ENCODE data around the gene ABCB6.

Gene ABCB6

GRCh38 chr2:219168932-219169331, 49.8 kb downstream of the ABCB6 start:
- DNase-seq (ENCODE audit: low spot score): no peak

DNA sequence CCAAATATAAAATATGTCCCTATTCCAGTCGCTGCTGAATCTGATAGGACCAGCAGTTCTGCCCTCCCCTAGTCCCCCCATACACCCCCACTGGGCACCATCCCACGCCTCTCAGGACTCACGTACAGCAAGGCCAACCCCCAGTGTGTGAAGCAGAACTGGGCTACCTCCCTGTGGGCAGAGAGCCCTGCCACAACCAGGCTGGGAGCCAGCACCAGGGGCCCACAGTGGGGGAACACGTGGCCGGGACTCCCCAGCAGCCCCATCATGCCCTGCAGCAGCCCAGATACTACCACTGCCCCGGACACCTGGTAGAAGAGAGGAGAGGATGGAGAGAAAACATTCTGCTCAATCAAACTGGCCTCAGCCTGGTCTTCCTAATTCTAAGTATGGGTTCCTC, 50.2 kb downstream of the ABCB6 start:
- DNase-seq (ENCODE audit: low spot score): no peak

DNA sequence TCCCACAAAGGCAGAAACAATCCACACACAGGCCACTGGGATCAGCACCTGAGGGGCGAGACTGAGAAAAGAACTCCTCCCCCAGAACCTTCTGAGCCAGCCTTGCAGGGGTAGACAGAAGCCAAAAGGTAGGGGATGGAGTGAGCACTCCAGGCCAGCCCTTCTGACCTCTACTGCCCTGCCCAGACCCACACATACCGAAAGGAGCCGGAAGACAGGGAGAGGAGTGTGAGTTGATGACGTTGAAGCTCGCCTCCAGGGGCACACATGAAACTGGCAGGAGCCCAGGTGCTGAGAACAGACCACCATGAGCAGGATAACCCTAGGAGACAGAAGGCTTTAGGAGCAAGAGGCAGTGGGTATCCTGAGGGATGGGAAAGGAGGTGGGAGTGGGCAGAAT, 50.8 kb downstream of the ABCB6 start:
- no peak for DNase-seq (ENCODE audit: low spot score)

DNA sequence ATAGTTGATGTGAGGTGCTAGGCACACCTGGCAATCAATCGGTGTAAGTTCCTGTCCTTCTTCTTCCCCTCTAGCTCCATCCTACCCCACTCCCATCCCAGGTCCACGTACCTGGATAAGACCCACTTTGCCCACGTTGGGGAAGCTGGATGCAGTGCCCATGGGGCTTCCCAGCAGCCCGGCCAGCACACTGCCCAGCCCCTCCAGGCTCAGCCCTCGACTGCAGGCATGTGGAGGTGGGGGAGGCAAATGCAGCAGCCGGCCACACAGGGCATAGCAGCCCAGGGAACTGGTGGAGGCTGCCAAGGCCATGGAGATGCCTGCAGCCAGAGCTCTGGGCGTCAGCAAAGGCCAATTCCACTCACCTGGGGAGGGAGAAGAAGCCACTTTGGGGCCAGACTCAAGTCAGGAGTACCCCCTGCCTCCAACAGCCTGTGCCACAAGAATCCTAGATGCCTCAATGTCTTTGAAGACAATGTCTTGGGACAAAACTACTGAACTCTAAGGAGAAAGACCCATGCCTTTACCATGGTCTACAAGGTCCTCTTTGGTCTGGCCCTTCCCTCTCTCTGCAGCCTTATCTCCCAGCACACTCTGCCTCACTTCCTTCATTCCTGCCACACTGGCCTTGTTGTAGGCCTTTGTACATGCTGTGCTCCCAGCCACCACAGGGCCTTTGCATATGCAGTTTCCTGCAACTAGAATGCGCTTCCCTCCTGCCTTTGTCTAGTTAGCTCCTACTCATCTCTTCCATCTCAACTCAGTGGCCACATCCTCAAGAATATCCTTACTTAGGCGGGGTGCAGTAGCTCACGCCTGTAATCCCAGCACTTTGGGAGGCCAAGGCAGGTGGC, 53.5 kb downstream of the ABCB6 start:
- DNase-seq (ENCODE audit: low spot score): no peak

DNA sequence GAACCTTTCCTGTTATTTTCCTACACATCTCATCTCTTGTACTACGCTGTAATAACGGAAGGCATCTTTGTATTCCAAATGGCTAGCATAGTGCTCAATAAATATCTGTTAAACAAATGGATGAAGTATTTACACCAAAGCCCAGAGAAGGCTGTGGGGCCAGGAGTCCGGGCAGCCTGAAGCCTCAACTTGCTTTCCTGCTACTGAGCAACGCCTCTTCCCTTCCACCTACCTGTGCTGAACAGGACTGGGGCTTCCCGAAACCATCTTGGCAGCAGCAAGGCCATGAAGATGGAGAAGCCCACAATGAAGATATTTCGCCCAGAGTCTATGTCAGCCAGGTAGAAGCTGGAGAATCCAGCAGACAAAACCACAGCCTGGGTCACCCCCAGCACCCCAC, 55.6 kb downstream of the ABCB6 start:
- no peak for DNase-seq (ENCODE audit: low spot score)

DNA sequence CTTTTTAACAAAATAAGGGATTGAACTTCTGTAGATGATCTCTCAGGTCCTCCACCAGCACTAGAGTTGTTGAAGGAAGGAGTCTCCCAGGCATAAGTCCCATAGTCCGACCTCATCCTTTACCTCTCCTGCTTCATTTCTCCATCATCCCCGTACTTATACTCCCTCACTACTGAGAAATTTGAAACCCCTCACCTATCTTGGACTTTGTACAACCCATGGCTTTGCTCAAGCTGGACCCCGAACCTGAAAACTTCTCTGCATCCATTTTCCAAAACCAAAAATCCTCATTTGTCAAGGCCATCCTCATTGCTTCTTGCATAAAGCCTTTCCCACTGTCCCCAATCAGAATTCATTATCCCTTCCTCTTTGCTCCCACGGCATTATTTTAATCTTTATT, 57.7 kb downstream of the ABCB6 start:
- no peak for DNase-seq (ENCODE audit: low spot score)

- DNase-seq (ENCODE audit: low spot score): peak; percentile 97
Observed at GRCh38 chr2:219160186-219161017, 58.4 kb downstream of the ABCB6 start, which contains the start of gene NHEJ1. TSS of gene NHEJ1 (minus strand) at chr2:219160815. CDS start at chr2:219158362, 2,453 bp downstream.

Data from GM03348 (cell line).